Superior temporal gyrus (tissue), 1 donor: ENCODE data around the gene SHMT1.

ENCODE experiments used
- DNase-seq: peaks from one replicate; pipeline ENCODE4 v3.0.0-alpha.2; 2016; ENCODE audit errors: extremely low spot score

The SHMT1 gene

DNA sequence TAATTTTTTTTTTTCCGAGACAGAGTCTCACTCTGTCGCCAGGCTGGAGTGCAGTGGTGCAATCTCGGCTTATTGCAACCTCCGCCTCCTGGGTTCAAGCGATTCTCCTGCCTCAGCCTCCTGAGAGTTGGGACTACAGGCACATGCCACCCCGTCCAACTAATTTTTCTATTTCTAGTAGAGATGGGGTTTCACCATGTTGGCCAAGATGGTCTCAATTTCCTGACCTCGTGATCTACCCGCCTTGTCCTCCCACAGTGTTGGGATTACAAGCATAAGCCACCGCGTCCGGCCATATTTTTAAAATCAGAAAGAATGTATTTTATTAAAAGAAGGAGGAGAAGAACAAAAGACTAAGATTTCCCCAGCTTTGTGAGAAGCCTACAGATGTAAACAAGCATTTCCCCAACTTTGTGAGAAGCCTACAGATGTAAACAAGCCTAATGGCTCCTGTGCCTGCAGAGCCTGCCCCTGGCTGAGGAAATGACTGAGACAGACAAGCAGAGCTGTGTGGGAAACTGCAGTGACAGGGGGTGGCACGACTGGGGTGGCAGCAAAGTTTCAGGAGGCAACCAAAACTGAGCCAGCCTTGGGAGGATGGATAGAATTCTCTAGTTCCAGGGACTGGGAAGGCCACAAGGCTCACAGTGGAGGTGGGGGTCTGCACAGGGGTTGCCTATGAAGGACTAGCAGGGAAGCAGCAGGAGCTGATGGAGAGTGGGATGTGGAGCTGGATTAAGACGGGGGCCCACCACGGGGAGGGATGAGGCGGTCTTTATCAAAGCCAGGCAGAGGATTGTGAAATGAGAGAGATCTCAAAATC, 71.4 kb downstream of the SHMT1 start:
- no peak for DNase-seq

- no peak for DNase-seq
These were observed 78.1 kb downstream of the SHMT1 start for GRCh38 chr17:18285296-18285695.

- no peak for DNase-seq
These were observed 81.6 kb downstream of the SHMT1 start for GRCh38 chr17:18281788-18282187.

DNA sequence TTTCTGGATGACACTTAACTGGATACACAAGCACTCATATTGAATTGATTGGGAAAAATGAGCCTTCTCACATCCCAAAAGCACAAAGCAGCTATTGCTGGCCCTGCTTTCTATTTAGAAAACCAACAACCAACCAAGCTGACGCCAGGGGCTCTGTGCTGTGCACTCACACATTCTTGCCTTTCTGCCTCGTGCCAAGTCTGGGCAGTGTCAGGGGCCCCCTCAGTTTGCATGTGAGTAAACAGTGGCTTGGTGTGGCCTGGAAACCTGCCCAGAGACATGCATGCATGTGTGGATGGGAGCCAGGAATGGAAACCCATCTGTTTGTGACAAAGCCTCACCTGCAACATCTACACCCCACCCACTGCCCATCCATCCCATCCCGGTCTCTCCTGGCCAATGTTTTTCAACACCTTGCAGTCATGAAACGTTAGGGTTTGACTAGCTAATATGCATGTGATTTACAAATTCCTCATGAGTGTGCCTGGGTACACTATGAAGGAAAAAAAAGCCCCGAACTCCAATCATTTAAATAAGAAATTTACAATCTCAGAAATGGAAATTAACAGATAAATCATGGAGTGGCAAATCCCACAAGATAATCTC, 82.5 kb downstream of the SHMT1 start:
- DNase-seq = no peak

GRCh38 chr17:18280249-18280648, 83.1 kb downstream of the SHMT1 start:
- no peak for DNase-seq

DNA sequence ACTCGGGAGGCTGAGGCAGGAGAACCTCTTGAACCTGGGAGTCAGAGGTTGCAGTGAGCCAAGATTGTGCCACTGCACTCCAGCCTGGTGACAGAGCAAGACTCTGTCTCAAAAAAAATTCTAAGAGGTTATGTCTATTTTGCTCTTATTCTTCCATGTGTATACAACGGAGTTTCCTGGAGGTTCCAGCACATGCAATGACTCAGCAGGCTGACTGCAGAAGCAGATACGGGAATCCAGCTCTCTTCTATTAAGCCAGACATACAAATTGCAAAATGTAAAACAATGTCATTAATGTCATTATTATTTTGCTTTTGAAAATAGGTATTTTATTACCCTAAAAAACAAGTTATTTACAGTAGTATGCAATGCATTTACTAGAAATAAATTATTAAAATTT, 84.5 kb downstream of the SHMT1 start:
- DNase-seq = no peak
